ENCODE results near the gene BEND5.
A peak's percentile ranks its signal among the peaks of the same experiment; 100 is the strongest.

BEND5 gene

GRCh38 chr1:48761411-48761810 lies 15.3 kb downstream of the BEND5 start:
- DNase-seq = no peak

DNA sequence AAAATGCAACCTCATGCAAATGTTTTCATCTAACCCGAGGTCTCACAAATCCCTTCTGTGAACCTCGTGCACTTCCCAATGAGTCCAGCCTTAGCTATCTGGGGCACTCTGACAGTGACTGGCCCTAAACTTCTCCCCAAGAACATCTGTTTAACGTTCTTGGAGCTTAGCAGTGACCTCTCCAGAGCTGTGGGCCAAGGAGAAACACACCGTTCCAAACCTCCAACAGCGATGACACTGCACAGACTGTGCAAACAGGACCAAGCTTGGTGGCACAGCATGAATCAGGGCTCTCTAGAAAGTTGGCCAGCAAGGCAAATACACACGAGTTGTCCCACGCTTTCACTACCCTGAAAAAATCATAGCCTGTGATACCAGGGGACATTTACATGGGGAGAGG lies 15.8 kb downstream of the BEND5 start:
- DNase-seq = no peak

GRCh38 chr1:48758976-48759375 lies 17.7 kb downstream of the BEND5 start:
- DNase-seq = no peak

DNA sequence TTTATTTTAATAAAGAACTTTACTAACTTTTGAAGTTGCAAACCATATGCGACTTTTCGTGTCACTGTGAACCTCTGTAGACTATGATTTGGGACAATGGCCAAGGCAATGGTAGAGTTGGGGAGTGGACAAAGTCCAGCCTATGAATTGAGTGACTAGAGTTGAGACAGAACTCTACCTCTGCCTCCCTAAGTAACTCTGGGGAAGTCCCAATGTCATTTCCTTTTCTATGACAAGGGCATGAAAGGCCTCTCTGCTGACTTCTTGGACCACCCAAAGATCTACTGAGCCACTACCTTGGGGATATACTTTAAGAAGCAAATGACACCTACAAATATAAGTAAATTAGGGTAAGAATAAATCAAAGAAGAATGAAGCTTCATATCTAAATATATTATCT lies 19.3 kb downstream of the BEND5 start:
- DNase-seq = no peak

GRCh38 chr1:48756683-48757316 lies 19.9 kb downstream of the BEND5 start:
- DNase-seq = no peak

DNA sequence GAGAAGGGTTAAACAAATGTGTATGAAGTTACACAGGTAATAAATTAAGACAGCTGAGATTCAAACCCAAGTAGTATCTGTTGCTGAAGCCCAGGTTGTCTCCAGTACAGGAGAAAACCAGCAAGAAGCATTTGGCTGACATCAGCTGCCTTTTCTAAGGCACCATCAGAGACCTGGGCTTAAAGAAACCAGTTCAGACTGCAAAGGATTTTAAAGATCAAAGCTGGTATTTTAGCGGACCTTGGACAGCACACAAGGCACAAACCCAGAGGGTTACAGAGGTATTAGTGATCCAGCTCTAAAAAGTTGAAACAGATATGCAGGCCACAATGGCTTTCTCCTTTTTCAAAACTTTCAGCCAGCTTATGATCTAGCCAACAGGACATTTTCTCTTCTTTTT lies 23.4 kb downstream of the BEND5 start:
- DNase-seq = no peak

- DNase-seq = no peak
These were observed 26.6 kb downstream of the BEND5 start for GRCh38 chr1:48750109-48750508.

- DNase-seq = no peak
These were observed 27.6 kb downstream of the BEND5 start for GRCh38 chr1:48749068-48749467.

- peak; percentile 6 for DNase-seq
These were observed 29.8 kb downstream of the BEND5 start for GRCh38 chr1:48746906-48747305.

DNA sequence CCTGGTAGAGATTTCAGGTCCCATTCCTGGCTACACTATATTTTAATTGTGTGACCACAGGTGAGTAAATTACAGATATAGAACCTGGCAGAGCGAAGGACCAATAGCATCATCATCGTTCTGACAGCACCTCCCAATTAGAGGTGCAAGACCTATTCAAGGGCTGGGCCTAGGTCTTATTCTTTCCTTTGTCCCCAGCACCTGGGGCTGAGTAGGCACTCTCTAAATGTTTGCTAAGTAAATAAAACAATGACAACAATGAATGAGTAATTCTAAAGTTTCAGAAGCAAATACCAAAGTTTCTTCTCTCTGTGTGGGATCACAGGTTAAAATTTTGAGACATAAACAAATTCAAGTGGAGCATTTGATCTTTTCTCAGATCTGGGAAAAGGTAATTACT lies 32.7 kb downstream of the BEND5 start:
- DNase-seq = no peak

- DNase-seq = no peak
These were observed 33.2 kb downstream of the BEND5 start for GRCh38 chr1:48743480-48743879.

- DNase-seq = no peak
These were observed 35.3 kb downstream of the BEND5 start for GRCh38 chr1:48741380-48741779.

DNA sequence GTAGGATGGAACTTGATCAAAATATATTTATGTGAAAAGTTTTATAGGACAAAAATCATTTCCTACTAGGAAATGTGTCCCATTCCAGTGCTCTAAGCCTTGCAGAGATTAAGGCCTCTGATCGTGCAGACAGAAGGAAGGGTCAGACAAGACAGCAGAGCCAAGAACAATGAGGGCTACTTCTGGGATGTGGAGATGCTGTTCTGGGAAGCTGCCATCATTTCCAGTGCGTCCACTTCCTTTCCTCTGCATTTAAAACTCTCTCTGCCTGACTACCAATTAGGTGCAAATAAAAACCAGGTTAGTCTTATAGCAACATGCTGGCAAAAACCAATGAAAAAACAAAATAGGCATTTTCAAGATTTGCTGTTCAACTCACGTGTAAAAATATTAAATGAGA lies 36.1 kb downstream of the BEND5 start:
- no peak for DNase-seq

- DNase-seq = no peak
These were observed 37.6 kb downstream of the BEND5 start for GRCh38 chr1:48739091-48739490.

- DNase-seq = no peak
These were observed 38.3 kb downstream of the BEND5 start for GRCh38 chr1:48738356-48738755.

DNA sequence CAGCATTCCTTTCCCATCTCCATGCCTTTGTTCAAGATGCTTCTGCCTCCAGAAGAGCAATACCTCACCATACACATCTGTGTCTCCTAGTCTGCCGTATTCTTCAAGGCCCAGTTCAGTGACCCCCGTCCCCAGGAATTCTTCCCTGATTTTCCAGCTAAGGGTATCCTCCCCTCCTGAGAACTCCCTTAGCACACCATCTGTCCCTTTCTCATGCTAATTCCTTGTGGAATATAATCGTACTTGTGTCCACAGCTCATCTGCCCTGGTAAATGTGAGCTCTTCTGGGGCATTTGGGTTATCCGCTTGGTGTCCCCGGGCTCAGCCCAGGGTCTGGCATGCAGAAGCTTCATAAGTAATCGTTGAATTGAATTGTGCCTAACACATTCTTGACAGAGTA lies 40.9 kb downstream of the BEND5 start:
- DNase-seq = no peak

DNA sequence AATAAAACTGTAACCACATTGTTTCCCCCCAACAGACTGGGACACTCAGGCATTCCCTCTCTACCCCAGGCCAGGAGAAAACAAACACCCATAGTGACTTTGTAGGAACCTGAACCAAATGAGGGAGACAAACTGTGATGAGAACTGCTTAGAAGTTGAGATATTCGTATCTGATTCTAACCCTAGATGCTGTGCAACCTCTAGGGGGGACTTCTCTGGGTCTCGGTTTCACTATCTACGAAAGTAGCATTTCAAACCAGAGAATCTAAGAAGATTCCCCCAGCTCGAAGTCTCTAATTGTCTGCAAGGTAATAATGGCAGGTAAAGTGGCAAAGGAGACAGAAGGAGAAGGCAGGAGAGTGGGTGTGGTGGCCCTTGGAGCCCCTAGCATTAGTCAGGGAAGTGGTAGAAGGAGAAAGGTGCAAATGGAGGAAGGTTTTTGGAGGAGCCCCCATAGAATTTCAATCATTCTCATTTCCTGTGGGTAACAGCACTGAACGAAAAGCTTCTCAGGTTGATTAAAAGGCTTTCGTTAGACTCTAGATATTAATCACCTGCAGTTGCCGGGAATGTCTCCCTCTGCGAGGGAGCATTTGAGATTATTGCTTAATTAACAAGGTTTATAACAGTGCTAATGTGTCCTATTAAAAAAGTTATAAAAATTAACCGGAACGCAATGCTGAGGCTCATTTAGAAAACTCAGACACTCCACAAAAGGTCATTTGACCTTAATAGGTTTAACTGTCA lies 46.4 kb downstream of the BEND5 start:
- DNase-seq = no peak

DNA sequence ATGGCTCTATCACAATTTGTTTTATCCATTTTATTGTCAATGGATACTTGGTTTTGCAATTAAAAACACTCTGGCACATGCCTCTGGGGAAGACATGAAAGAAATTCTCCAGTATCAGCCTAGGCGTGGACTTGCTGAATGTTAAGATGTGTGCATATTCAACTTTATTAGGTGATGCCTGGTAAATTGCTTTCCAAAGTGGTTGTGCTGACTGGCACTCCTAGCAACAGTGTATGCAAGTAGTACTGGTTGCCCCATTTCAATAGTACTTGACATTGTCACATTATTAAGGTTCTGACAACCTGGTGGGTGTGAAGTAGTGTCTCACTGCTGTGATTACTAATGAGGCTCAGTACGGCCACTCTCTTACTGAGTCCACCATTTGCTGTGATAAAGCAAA lies 48.1 kb downstream of the BEND5 start:
- DNase-seq = no peak

DNA sequence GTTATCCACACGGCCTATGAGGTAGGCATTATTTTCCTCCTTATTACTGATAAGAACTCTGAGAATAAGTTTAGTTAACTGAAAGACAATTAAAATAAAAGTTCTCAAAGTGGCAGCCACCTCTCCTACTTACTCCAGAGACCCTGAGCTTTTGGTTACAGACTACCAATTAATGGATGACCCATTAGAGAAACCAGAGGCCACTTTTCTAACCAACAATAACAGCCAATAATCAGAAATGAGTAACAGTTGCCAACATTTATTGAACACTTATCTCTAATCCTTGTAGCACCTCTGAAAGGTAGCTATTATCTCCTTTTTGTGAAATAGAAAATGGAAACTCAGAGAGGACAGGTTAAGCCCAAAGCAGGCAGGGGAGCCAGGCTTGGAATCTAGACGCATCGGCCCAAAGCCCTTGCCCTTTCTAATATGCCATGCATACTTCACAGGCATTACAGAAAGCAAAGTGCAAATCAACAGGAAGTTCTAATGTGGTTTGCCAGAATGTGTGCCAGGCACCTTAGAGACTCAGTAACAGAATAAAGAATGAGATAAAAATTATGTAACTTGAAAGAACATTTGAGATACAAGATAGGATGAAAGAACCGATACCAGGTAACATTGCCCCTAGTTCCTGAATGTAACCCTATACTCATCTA lies 50.0 kb downstream of the BEND5 start:
- DNase-seq = no peak

DNA sequence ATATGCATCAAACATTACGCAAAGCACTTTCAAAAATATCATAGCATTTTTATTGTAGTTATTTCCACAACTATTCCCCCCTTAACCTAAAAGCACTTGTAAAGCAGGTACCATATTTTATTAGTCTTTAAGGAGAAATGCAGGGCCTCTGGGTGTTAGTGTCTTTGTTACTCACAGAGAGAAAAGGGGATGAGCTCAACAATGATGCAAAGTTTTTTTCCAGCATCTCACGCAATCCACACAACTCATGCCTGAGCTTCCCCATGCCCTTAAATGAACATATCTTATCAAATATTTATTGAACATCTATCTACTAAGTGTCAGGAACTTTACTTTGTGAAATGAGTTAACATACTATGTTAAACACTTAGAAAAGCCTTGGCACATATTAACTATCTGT lies 50.6 kb downstream of the BEND5 start:
- DNase-seq = no peak

GRCh38 chr1:48725341-48726046 lies 51.2 kb downstream of the BEND5 start:
- no peak for DNase-seq

DNA sequence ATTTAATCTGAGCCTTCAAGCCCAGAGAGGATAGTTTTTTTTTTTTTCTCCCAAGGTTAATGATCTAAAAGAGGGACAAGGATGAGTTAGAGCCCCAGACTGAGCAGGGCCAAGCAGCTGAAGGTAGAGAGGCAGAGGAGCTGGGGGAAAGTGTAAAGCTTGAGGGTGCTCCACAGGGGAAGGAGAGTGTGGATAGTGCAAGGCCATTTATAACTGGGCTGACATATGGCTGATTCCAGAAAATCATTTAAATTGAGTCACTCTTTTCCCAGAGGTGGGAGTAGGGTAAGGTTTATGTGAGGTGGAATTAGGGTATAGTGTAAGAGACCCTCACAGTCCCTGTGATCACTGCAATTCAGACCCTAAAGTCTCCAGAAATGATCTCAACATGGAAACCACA lies 55.8 kb downstream of the BEND5 start:
- no peak for DNase-seq

- no peak for DNase-seq
These were observed 58.0 kb downstream of the BEND5 start for GRCh38 chr1:48718705-48719104.

GRCh38 chr1:48718116-48718630 lies 58.5 kb downstream of the BEND5 start:
- no peak for DNase-seq

Measured in NCI-H2227 treated with DMSO at 0.1 percent for 48 hours (cell line).